Ovary (tissue), 3 donors: ENCODE measurements around the gene HOXA1.

Experiments
- EP300 ChIP-seq: sonication (generic); formaldehyde crosslinking; IDR thresholded peaks from one replicate; pipeline ENCODE4 v1.6.1; 2017; ENCODE audit warnings: antibody characterized with exemption
- POLR2A ChIP-seq: fragments of 450-650 bp; IDR thresholded peaks from one replicate; pipeline ENCODE4 v1.6.1; 2017; ENCODE audit warnings: antibody characterized with exemption, mild to moderate bottlenecking, moderate library complexity
- TF ChIP-seq, protein P1 (sequence below), 3 donors: fragments of 450-650 bp in 2 of 3; fragments of 200-600 bp in 1 of 3; IDR thresholded peaks; one replicate each; pipeline versions ENCODE4 v1.5.1 to v1.8.0; 2016 to 2022; ENCODE audit warnings: antibody characterized with exemption in 3 of 3, mild to moderate bottlenecking in 1 of 3
- donor health status: DM: no; HTN: no; CAD: no.

DNA sequence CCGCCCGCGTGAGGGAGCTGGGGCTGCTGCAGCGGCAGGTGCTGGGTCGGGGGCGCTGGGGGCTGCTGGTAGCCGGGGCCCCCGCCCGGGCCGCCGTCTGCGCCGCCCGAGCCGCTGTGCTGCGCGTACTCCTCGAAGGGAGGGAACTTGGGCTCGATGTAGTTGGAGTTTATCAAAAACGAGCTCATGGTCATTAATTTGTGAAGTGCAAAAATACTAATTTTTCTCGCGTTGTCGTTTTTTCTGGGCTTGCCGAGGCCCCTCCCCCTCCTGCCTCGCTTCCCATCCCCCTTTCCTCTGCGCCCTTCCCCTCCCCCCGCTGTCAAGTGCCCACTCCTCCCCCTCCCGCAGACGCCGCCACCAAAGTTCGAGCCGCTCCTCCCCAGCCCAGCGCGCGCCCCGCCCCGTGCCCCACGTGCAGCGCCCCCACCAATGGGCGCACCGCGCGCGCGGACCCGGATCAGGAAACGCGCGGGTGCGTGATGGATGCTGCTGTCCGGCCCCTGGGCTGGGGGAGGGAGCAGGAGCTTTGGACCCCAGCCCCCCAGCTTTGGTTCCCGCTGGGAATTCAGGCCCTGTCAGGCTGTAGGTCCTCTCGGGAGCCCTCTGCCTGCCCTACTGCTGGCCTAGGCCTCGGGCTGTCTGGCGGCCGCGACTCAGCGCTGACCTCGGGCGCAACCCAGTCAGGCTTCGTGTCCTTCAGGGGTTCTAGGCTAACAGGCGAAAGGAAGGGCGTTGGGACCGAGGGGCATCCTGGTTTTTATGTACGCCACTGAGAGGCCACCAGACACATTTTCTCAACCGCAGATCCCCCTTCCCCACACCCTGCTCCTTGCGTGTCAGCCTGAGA lies 35.0 kb upstream of the HOXA1 start, which contains the start of gene HOXA4:
- TF ChIP-seq POLR2A (no peak), EP300 (no peak)
- TF ChIP-seq, protein P1, sequence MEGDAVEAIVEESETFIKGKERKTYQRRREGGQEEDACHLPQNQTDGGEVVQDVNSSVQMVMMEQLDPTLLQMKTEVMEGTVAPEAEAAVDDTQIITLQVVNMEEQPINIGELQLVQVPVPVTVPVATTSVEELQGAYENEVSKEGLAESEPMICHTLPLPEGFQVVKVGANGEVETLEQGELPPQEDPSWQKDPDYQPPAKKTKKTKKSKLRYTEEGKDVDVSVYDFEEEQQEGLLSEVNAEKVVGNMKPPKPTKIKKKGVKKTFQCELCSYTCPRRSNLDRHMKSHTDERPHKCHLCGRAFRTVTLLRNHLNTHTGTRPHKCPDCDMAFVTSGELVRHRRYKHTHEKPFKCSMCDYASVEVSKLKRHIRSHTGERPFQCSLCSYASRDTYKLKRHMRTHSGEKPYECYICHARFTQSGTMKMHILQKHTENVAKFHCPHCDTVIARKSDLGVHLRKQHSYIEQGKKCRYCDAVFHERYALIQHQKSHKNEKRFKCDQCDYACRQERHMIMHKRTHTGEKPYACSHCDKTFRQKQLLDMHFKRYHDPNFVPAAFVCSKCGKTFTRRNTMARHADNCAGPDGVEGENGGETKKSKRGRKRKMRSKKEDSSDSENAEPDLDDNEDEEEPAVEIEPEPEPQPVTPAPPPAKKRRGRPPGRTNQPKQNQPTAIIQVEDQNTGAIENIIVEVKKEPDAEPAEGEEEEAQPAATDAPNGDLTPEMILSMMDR (IDR thresholded peaks at IDR 0.05), result no peak
